Fibroblast of lung (primary cell): Measurements from ENCODE around the gene ENPP4. TPM values are rescaled to one million over a fixed set of nuclear protein-coding genes. Genes with fewer than 3 reads are reported as not detected.
"Not testable (repeated sequence)": the region's sequence is repeated elsewhere in the genome, so short reads cannot be mapped to it uniquely, and the experiment has no call there.

Source experiments
- DNase-seq, 2 donors: peaks; one replicate each; pipeline versions ENCODE4 v3.0.0 to v3.0.0-alpha.2; 2010; ENCODE audit warnings: low read depth in 2 of 2
- H2AFZ ChIP-seq: 2 replicates; pipeline ENCODE4 v1.5.1; 2012; ENCODE audit warnings: low read length, control low read depth, inconsistent platforms
- H3K27ac ChIP-seq: 2 replicates; pipeline ENCODE4 v1.5.1; 2011; ENCODE audit warnings: low read length, control low read depth; ENCODE audit not compliant: insufficient read depth
- H3K27me3 ChIP-seq: 2 replicates; pipeline ENCODE4 v1.5.1; 2011; ENCODE audit warnings: mild to moderate bottlenecking, low read length; ENCODE audit not compliant: control insufficient read depth, insufficient read depth
- H3K36me3 ChIP-seq: 2 replicates; pipeline ENCODE4 v1.5.1; 2011; ENCODE audit warnings: low read length; ENCODE audit not compliant: control insufficient read depth, insufficient read depth
- H3K4me1 ChIP-seq: 2 replicates; pipeline ENCODE4 v1.5.1; 2011; ENCODE audit warnings: low read length; ENCODE audit not compliant: control insufficient read depth, insufficient read depth; ENCODE audit errors: extremely low read depth
- H3K4me2 ChIP-seq: 2 replicates; pipeline ENCODE4 v1.5.1; 2011; ENCODE audit warnings: low read length, control low read depth; ENCODE audit not compliant: insufficient read depth; ENCODE audit errors: extremely low read depth
- H3K4me3 ChIP-seq, 4 experiments: fragments of 200-600 bp in 1 of 4; sonication (generic) in 1 of 4; replicated peaks in 1 of 4; 2 replicates each; pipeline ENCODE4 v1.5.1; 2011 to 2016; ENCODE audit warnings: low read length in 4 of 4, low read depth in 3 of 4, mild to moderate bottlenecking in 3 of 4, control low read depth in 2 of 4, inconsistent platforms in 1 of 4, mixed read lengths in 1 of 4; ENCODE audit not compliant: insufficient read depth in 1 of 4; ENCODE audit errors: control extremely low read depth in 1 of 4
- H3K79me2 ChIP-seq: 2 replicates; pipeline ENCODE4 v1.5.1; 2012; ENCODE audit warnings: mild to moderate bottlenecking, low read length, inconsistent platforms; ENCODE audit not compliant: control insufficient read depth, insufficient read depth
- H3K9ac ChIP-seq: 2 replicates; pipeline ENCODE4 v1.5.1; 2011; ENCODE audit warnings: mild to moderate bottlenecking, low read length, control low read depth; ENCODE audit not compliant: insufficient read depth
- H3K9me3 ChIP-seq: 2 replicates; pipeline ENCODE4 v1.5.1; 2012; ENCODE audit warnings: low read depth, low read length; ENCODE audit not compliant: control insufficient read depth, insufficient read depth
- H4K20me1 ChIP-seq: 2 replicates; pipeline ENCODE4 v1.5.1; 2011; ENCODE audit warnings: low read length; ENCODE audit not compliant: control insufficient read depth, insufficient read depth; ENCODE audit errors: extremely low read depth
- EZH2 ChIP-seq: IDR thresholded peaks from 2 replicates; pipeline ENCODE4 v1.5.1; 2012; ENCODE audit warnings: low read length, control low read depth, mild to moderate bottlenecking; ENCODE audit errors: missing control alignments
- polyA minus RNA-seq: library from RNA; depleted of rRNA, polyadenylated mRNA; stranded (reverse); fragments of >200 nt; gene quantifications from 2 replicates; pipeline ENCODE4 v1.2.3, GENCODE V29; 2011; ENCODE audit warnings: low replicate concordance
- polyA plus RNA-seq, 2 donors: library from polyadenylated mRNA; depleted of rRNA in 1 of 2; stranded (reverse) in 1 of 2; unstranded in 1 of 2; fragments of >200 nt; gene quantifications; 2 replicates each; pipeline ENCODE4 v1.2.1, GENCODE V29; 2011 to 2012; ENCODE audit warnings: missing spikeins in 1 of 2
- total RNA-seq: library from RNA; depleted of rRNA; stranded (reverse); fragments of >200 nt; gene quantifications from 2 replicates; pipeline ENCODE4 v1.2.1, GENCODE V29; 2014
- TF ChIP-seq, protein P1 (sequence below), 2 donors: IDR thresholded peaks in 1 of 2; conservative IDR thresholded peaks in 1 of 2; 1 replicate in 1 of 2; 2 replicates in 1 of 2; pipeline ENCODE4 v1.5.1; 2011 to 2012; ENCODE audit warnings: low read length in 2 of 2, control low read depth in 1 of 2, inconsistent platforms in 1 of 2, low read depth in 1 of 2, mild to moderate bottlenecking in 1 of 2

ENPP4 gene, protein sequence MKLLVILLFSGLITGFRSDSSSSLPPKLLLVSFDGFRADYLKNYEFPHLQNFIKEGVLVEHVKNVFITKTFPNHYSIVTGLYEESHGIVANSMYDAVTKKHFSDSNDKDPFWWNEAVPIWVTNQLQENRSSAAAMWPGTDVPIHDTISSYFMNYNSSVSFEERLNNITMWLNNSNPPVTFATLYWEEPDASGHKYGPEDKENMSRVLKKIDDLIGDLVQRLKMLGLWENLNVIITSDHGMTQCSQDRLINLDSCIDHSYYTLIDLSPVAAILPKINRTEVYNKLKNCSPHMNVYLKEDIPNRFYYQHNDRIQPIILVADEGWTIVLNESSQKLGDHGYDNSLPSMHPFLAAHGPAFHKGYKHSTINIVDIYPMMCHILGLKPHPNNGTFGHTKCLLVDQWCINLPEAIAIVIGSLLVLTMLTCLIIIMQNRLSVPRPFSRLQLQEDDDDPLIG
- total RNA-seq, result 3.6 and 4.0 TPM in 2 replicates
- 1.8 and 2.7 TPM in 2 replicates for polyA plus RNA-seq
- 1.0 and 1.4 TPM in 2 replicates for polyA plus RNA-seq (2012)
- polyA minus RNA-seq, result 1.0 TPM in 1 of 2 replicates, not detected in the other

DNA sequence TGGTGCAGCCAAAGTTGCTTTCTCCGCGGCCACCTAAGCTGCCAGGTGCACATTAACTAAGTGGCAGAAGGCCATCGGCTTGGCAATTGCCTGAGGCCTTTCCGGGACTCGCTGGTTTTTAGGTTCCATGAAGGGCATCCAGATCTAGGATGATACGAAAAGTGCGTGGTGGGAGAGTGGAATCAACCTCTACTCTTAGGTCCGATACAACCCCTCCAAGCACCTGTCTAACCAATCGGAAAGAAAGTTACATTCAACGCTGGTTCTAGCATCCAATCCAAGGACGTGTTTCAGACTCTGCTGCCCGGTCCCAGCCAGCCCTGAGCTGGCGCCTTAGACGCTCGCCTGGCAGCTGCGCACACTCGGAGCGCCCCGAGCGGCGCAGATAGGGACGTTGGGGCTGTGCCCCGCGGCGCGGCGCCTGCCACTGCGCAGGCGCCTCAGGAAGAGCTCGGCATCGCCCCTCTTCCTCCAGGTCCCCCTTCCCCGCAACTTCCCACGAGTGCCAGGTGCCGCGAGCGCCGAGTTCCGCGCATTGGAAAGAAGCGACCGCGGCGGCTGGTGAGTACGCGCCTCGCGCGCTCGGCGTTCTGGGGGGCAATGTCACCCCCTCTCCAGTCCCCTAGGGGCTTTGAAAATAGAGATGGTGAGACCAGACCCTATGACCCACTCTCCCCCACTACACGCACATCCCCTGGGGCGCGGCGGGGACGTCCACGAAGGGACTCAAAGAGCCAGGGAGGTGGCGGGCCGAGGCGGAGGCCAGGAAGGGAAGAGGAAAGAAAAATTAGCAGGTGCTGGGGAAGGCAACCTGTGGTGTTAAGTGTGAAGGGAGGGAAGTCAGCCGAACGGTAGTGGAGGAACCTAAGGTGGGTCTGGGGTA is at the start of gene ENPP4:
TSS of gene ENPP4 (plus strand) at position 361 of the 883 bp plus-strand sequence. CDS start 9,595 bp downstream, outside the sequence.
- Histone ChIP-seq H3K9ac (no peak within 1 kb of the TSS), H3K27ac (no peak within 1 kb of the TSS), H3K4me2 (peak within 1 kb of the TSS; percentile 93), H3K36me3 (no peaks in the 10 kb centered on the region), H3K4me3 (peak within 1 kb of the TSS; percentile 32 to 63 (median 54)), H3K79me2 (no peaks in the 10 kb centered on the region), H3K9me3 (no peaks in the 10 kb centered on the region), H3K27me3 (peaks cover 7% of the 10 kb centered on the region), H2AFZ (peak within 1 kb of the TSS; percentile 64), H3K4me1 (peaks cover 2% of the 10 kb centered on the region), H4K20me1 (no peaks in the 10 kb centered on the region)
- peak; percentile 63 to 77 for DNase-seq
- TF ChIP-seq, protein P1, sequence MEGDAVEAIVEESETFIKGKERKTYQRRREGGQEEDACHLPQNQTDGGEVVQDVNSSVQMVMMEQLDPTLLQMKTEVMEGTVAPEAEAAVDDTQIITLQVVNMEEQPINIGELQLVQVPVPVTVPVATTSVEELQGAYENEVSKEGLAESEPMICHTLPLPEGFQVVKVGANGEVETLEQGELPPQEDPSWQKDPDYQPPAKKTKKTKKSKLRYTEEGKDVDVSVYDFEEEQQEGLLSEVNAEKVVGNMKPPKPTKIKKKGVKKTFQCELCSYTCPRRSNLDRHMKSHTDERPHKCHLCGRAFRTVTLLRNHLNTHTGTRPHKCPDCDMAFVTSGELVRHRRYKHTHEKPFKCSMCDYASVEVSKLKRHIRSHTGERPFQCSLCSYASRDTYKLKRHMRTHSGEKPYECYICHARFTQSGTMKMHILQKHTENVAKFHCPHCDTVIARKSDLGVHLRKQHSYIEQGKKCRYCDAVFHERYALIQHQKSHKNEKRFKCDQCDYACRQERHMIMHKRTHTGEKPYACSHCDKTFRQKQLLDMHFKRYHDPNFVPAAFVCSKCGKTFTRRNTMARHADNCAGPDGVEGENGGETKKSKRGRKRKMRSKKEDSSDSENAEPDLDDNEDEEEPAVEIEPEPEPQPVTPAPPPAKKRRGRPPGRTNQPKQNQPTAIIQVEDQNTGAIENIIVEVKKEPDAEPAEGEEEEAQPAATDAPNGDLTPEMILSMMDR (conservative IDR thresholded peaks at IDR 0.05 in 1 of 2, IDR thresholded peaks at IDR 0.05 in 1 of 2; ENCODE audit: low read depth in 1 of 2, low read length in 2 of 2), result no peak
- TF ChIP-seq EZH2, result no peak

DNA sequence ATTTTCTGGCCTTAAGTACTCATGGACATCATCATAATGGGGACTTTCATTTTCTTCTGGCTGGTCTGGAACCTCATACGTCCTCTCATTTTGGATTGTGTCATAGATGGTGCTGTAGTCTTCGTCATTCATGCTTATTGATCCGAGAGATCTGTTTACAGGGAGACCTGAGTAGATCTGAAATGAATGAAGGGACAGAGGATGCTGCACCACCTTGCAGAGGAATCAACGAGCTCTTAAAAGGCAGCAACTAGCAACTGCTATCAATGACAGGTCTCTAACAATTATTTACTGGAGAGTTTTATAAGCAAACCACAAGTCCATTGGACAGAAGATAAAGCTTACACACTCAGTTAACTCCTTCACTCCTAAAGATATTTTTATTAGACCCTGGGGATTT is 49.7 kb upstream of the ENPP4 start:
- Histone ChIP-seq H3K79me2 (no peaks in the 10 kb centered on the region), H4K20me1 (no peaks in the 10 kb centered on the region), H3K4me3 (no peak overlapping the region), H3K27me3 (no peaks in the 10 kb centered on the region), H3K9ac (no peak overlapping the region), H2AFZ (no peak overlapping the region), H3K4me1 (no peaks in the 10 kb centered on the region), H3K27ac (no peak overlapping the region), H3K9me3 (no peaks in the 10 kb centered on the region), H3K36me3 (no peaks in the 10 kb centered on the region), H3K4me2 (no peak overlapping the region)
- no peak for DNase-seq
- TF ChIP-seq, protein P1 (conservative IDR thresholded peaks at IDR 0.05 in 1 of 2, IDR thresholded peaks at IDR 0.05 in 1 of 2; ENCODE audit: low read depth in 1 of 2, low read length in 2 of 2), result no peak
- TF ChIP-seq EZH2, result no peak

DNA sequence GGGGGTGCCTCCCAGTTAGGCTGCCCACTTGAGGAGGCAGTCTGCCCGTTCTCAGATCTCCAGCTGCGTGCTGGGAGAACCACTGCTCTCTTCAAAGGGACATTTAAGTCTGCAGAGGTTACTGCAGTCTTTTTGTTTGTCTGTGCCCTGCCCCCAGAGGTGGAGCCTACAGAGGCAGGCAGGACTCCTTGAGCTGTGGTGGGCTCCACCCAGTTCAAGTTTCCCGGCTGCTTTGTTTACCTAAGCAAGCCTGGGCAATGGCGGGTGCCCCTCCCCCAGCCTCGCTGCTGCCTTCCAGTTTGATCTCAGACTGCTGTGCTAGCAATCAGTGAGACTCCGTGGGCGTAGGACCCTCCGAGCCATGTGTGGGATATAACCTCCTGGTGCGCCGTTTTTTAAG is 44.1 kb upstream of the ENPP4 start:
- not testable (repeated sequence) for H3K36me3 ChIP-seq, DNase-seq, H3K27me3 ChIP-seq, H3K9me3 ChIP-seq, H2AFZ ChIP-seq, H4K20me1 ChIP-seq, H3K4me2 ChIP-seq, H3K79me2 ChIP-seq, H3K4me3 ChIP-seq, H3K27ac ChIP-seq, H3K9ac ChIP-seq, H3K4me1 ChIP-seq
